COLO829 (cell line): Measurements from ENCODE around the gene TLE4.
"Not testable (repeated sequence)": the region's sequence is repeated elsewhere in the genome, so short reads cannot be mapped to it uniquely, and the experiment has no call there.

Experiments
- DNase-seq: peaks from one replicate; pipeline ENCODE4 v3.0.0; 2012; ENCODE audit warnings: low spot score

Gene TLE4

GRCh38 chr9:79741381-79741780 lies 169.6 kb downstream of the TLE4 start:
- DNase-seq: no peak

DNA sequence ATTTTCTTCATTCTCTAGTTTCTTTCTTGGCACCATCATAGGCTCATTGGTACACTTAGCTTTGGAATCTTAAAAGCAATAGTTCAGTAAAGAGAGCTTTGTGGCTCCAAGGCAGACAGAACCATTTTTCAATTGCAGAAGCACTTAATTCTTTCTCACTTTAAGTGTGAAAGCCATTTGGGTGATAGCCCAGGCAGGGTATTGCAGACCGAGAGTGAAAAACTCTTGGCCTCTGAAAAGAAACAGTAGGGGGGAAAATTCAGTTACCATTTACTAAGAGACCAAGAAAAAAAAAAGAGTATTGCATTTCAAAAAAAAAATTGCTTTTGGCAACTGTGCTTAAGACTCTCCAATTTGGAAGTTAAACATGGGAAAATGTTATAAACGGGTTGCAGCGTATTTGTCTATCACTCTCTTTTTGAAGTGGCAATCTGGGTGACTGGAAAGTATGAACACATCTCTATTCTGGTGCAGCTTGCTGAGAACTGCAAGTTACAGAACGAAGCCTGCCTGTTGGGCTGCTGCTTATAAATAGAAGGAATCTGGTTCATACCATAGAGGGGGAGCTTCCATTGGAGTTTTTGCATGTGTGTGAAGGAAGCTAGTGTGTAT lies 170.5 kb downstream of the TLE4 start:
- no peak for DNase-seq

GRCh38 chr9:79744521-79744920 lies 172.8 kb downstream of the TLE4 start:
- no peak for DNase-seq

DNA sequence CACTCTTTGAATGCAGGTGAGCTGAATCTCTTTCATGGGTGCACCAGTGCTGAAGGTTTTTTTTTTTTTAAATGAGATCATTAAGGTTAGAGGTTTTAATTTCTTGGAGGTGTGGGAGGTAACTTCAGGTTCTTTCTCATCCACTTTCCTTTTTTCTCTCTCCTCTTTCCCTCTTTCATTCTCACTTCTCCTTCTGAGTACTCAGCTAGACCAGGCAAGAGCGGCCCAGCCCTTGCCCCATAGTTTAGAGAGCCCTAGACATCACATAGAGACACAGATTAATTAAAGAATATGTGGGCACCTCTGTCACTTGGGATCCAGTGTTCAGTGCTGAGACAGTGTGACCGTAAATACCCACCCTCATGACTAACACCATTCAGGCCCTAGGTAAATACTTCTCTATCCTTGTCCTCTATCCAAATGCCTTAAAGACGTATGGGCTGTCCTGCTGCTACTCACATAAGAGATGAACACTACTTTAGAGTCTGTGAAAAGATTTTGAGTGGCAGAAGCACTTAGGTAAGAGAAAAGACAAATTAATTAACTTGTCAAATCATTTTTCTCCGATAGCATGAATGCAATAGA lies 174.1 kb downstream of the TLE4 start:
- DNase-seq: no peak

GRCh38 chr9:79751895-79752466 lies 180.2 kb downstream of the TLE4 start:
- not testable (repeated sequence) for DNase-seq

DNA sequence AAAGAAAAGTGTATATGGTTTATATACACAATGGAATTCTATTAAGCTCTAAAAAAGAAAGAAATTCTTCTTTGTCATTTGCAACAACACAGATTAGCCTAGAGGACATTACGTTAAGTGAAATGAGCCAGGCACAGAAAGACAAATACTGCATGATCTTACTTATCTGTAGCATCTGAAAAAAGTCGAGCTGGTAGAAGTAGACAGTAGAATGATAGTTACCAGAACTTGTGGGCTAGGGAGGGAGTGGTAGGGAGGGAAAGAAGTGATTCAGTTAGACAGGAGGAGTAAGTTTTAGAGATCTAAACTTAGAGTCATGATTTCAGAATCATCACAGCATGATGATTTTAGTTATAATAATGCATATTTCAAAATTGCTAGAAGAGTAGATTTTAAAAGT lies 184.6 kb downstream of the TLE4 start:
- DNase-seq: no peak

DNA sequence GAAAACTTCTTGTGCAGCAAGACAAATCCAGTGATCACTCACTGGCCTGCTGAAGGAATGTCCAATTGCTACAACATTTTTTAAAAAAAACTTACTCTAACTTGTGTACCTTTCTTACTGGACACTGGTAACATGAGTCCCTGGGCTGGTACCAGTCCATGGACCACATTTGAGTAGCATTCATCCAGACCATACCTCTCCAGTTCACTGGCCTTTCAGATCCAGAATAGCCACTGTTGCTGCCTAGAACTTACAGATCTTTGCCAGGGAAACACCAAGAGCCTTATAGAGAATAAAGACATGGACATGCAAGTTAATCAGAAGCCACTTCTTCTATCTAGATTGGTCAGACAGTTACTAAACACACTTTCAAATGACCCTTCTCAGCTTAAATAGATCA lies 185.3 kb downstream of the TLE4 start:
- no peak for DNase-seq

DNA sequence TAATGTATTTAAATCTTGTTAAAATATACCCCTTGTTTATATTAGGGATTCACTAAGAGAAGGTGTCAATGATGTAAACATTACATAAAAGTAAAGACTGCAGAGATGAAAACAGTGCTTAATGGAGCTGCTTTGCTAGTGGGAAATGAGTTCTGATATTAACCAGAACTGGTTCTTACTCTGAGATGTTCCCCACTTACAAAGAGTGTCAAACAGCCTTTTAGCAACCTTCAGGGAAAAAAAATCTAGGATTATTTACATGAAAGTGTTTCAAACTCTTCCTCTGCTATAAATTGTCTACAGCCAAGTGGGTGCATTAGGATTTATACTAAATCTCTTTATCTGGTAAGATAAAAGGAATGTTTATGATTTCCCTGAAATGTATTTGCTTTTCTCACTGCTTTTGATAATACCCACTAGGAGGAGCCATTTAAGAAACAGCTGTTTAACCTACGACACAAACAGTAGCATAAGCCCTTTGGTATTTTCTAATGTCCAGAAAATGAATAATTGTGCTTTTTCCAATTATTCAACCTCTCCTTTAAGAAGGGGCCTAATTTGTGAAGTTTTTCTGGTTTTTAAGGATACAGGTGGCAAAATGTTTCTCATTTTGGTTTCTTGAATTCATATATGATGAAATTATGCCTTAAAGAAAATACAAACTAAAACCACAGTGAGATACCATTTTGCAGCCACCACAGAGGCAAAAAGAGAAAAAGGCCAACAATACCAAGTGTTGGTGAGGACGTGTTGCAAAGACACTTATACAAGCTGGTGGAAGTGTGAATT lies 186.3 kb downstream of the TLE4 start:
- DNase-seq: no peak

DNA sequence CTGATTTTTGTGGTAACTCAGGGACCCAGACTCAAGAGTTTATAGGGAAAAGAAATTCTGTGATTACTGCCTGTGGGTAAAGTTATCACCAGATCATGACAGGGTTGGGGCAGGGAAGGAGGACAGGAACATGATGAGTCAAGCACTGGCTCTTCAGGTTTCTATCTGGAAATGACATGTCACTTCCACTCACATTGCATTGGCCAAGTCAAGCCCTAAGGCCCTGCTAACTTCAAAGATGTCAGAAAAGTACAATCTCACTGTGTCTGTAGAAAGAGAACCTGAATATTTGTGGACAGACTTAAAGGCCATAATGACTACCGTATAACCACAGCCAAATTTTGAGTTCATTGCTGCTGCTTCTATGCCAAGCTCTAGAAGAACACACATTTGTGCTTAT lies 187.7 kb downstream of the TLE4 start:
- DNase-seq: no peak

DNA sequence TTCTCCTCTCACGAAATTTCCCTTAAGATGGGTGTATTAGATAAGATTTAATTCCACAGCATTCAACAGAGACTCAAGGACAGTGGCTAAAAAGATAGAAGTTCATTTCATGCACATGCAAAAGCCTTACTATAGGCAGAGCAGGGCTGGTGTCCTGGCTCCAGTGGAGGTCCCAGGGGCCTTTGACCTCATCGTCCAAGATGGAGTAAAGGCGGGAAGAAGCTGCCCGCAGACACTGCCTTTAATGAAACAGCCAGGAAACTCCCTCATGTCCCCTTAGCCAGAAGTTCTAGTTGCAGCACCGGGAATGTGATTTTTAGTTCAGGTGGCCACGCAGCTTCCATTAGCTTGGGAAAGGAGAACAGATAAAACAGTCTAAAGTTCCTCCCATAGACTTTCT lies 190.3 kb downstream of the TLE4 start:
- DNase-seq: no peak

DNA sequence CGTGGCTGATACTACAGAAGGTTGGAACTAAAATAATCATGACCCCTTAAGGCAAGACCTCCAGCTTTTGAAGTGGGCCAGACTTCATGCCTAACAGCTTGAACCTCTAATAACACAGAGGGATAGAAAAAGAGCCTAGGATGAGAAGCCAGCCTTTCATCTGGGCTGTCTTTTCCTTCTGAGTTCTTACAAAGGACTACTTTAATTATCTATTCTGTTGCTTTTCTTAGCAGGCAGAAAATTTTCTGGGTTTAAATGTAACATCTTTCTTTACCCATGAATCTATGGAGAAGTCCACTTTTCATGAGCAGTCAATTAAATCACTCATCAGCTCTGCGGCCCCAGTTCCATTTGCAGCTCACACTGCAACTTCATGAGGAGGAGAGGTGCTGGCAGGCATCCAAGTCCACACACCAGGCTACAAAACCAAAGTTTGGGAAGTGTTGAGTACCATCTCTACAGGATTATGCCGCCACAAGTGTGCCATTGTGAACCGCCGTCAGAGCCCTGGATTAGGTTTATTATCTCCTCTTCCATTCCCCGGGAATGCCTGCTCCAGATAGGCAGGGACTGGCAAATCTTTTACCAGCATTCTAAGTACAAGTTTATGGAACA lies 192.0 kb downstream of the TLE4 start:
- DNase-seq: no peak

- DNase-seq: no peak
These were observed 192.6 kb downstream of the TLE4 start for GRCh38 chr9:79764374-79764773.

GRCh38 chr9:79765466-79765865 lies 193.7 kb downstream of the TLE4 start:
- DNase-seq: no peak

DNA sequence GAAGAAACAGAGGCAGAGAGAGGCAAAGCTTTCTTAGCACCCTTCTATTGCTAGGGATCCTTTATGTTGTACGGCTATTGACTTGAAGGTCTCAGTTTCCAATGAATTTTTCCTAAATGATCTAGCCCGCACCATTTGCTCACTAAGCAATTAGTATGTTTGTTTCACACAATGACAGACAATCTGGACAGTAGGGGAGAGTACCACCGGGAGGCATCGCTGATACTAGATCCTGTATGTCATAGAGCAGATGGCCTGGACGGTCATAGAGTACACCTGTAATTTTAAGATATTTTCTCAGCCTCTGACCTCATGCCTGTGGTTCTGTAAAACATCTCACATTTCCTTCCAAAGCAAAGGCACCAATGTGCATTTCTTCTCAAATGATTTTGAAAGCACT lies 194.3 kb downstream of the TLE4 start:
- no peak for DNase-seq

- no peak for DNase-seq
These were observed 196.4 kb downstream of the TLE4 start for GRCh38 chr9:79768194-79768593.

DNA sequence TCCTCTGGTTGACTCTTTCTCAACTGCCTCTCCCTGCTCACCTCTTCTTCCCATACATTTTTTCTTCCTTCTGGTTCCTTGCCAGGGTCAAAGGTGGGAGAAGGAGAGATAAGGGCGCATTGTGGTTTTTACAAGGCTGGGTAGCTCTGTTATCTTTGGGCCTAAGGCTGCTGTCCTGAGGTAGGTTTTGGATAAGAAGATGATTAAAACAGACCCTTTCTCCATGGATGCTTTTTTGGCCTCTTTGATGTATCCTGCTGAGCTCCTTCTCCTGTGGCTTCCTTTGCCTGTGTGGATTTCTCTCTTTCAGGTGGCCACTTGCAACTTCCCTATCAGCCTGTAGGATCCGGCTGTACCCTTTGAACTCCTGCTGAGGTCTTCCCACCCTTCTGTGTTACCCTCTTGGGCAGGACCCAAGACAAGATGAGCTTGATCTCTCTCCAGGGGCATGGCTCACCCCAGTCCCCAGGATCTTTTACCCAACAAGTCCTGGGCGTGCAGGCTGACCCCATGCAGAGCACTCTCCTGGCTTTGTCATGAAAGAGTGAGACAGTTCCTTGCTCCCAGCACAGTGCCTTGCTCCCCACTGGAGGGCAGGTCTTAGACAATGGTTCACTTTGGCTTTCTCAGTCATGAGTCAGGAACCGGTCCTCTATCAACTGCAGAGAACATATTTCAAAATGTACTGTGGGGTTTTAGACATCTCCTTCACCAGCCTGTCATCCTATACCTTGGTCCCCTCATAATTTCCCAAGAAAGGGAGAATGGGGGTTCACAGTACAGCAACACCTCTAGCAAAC lies 197.9 kb downstream of the TLE4 start:
- DNase-seq: no peak

GRCh38 chr9:79774356-79774755 lies 202.6 kb downstream of the TLE4 start:
- no peak for DNase-seq
